HTR-8/SVneo (cell line): Measurements from ENCODE around the gene GPR137B.
"Not testable (repeated sequence)": the region's sequence is repeated elsewhere in the genome, so short reads cannot be mapped to it uniquely, and the experiment has no call there.

ENCODE experiments used
- DNase-seq: peaks from one replicate; pipeline ENCODE4 v3.0.0; 2011; ENCODE audit warnings: low spot score, mixed read lengths; ENCODE audit not compliant: insufficient read length
- FAIRE-seq: peaks from 2 replicates; lab custom pipeline; 2011; peaks lifted over from hg19 to GRCh38; lab: Jason Lieb, UNC

The GPR137B gene

DNA sequence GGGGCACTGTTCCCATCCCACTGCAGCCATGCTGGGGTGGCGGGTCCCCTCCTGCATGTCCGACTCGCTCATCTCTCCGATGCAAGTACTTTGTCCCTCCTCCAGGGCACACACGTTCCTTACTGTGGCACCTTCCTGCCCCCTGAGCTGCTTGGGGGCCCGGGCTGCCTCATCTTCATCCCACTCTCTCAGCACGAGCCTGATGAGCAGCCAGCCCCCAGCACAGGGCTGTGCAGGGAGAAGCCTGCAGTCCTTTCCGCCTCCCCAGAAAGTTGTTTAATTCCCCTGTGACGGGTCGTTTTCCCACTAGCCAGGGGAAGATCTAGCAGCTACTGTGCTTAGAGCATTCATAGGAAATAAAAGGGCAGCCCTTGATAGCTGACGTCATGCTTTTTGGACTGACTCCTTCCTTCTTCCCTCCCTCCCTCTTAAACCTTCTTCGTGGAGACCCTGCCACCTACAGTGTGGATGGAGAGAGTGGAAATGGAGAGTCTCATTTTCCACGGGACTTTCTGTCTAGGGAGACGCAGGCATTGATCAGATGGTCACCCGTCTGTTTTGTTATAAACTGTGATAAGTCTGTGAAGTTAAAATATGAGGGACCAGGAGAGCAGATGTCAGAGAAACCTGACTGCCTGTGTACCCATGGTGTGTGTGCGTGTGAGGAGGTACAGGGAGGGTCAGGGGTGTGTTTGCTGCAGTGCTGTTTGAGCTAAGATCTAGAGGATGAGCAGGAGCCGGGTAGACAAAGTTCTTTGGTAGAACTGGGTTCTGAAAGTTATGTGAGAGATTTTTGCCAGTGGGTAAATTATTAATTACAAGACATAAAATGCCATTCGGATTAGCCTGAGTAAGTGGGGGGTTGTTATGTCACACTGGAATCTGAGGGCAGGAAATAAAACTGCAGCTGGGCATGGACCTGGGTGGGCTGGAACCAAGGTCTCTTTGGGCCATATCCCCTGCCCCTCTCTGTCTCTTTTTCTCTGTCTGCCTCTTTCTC is 34.3 kb downstream of the GPR137B start:
- FAIRE-seq = no peak
- no peak for DNase-seq

DNA sequence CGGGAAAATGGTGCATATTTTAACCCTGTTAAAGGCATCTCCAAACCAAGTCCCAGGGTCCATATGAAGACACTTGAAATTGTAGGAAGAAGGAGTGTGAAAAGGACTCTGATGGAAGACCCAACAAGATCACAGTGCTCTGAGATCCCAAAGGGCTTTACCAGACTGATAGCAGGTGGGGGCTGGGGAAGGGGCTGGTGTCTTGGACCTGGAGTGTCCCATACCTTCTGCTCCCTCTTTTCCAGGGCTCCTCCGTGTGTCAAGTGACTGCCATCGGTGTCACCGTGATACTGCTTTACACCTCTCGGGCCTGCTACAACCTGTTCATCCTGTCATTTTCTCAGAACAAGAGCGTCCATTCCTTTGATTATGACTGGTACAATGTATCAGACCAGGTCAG is 37.3 kb downstream of the GPR137B start:
- DNase-seq (no peak), FAIRE-seq (no peak)

DNA sequence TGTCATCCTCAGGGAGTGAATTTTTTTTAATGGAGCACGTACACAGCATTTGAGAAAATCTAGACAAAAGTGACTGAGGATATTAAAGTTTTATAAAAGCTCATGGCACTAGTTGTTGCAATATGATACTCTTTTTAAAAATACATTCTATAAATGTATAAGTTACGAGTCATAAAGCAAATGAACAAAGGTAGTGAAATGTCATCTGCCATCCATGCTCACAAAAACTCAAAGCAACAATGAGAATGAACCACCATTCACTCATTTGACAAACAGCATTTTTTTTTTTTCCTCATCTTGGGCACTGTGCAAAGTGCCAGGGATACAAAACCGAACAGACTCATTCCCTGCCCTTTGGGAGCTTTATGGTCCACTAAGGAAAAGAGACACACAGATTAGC is 38.7 kb downstream of the GPR137B start:
- DNase-seq (peak; percentile 25), FAIRE-seq (no peak)

GRCh38 chr1:236185687-236186086 is 43.3 kb downstream of the GPR137B start:
- DNase-seq = no peak
- no peak for FAIRE-seq

DNA sequence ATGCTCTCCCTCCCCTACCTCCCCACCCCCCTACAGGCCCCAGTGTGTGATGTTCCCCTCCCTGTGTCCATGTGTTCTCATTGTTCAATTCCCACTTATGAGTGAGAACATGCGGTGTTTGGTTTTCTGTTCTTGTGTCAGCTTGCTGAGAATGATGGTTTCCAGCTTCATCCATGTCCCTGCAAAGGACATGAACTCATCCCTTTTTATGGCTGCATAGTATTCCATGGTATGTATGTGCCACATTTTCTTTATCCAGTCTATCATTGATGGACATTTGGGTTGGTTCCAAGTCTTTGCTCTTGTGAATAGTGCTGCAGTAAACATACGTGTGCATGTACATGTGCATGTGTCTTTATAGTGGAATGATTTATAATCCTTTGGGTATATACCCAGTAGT is 44.1 kb downstream of the GPR137B start:
- DNase-seq, FAIRE-seq: not testable (repeated sequence)

DNA sequence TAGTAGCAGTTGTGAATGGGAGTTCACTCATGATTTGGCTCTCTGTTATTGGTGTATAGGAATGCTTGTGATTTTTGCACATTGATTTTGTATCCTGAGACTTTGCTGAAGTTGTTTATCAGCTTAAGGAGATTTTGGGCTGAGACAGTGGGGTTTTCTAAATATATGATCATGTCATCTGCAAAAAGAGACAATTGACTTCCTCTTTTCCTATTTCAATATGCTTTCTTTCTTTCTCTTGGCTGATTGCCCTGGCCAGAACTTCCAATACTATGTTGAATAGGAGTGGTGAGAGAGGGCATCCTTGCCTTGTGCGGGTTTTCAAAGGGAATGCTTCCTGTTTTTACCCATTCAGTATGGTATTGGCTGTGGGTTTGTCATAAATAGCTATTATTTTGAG is 45.7 kb downstream of the GPR137B start:
- DNase-seq, FAIRE-seq: not testable (repeated sequence)

- DNase-seq = no peak
- no peak for FAIRE-seq
Observed at GRCh38 chr1:236193184-236193583, 50.8 kb downstream of the GPR137B start.

- FAIRE-seq (no peak), DNase-seq (no peak)
Observed at GRCh38 chr1:236200925-236201324, 58.6 kb downstream of the GPR137B start.

GRCh38 chr1:236201786-236202185 is 59.4 kb downstream of the GPR137B start:
- FAIRE-seq = no peak
- no peak for DNase-seq

- DNase-seq = no peak
- FAIRE-seq = no peak
Observed at GRCh38 chr1:236204039-236204438, 61.7 kb downstream of the GPR137B start.

DNA sequence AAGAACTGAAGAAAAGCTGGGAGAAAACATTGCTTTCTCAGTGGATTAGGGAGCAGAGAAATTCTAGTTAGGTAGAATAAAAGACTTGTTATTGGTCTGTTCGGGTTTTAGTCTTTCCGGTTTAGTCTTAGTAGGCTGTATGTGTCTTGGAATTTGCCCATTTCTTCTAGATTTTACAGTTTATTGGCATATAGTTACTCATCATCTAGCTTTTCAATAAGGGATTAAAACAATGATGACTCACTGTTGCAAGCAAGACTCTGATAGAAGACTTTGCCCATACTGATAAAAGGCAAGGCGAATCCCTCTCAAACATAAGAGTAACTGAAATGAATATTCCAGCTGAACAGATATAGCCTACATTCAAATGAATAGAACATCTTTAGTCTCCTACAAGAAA is 62.3 kb downstream of the GPR137B start:
- DNase-seq (no peak), FAIRE-seq (no peak)

DNA sequence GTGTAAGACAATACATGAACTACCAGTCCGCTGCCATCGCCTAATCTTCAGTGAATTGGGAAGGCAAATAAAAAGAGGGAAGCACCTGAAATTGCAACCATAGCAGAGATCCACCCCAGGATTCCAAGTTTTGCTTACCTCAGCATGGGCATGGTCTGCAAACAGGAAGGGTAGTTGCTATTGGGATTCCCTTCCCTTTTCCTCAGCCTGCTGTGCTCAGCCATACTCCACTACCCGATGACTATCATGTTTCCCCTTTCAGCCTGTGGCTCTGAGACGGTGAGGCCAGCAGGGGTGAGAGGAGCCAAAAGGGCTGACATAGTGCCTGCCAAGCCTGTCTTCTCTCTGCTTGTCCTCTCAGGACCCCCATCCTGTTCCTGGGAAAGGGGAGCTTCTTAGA is 64.2 kb downstream of the GPR137B start:
- FAIRE-seq = no peak
- DNase-seq = no peak

- FAIRE-seq (no peak), DNase-seq (no peak)
Observed at GRCh38 chr1:236207121-236207520, 64.8 kb downstream of the GPR137B start.

DNA sequence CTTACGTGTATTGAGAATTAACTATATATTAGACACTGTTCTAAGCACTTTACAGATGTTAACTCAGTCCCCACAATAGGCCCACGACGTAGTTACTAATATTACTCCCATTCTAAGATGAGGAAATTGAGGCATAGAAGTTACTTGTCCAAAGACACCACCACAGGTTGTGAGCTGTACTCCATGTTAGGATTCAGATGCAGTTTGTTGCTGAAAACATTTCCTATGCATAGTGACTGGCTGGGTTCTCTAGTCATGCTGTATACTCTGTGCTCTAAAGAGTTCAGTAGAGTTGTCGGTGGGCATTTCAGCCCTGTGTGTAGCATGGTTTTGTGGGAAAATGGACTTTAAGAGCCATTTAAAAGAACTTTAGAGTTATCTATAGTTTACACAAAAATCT is 65.2 kb downstream of the GPR137B start:
- no peak for FAIRE-seq
- DNase-seq = no peak

GRCh38 chr1:236209185-236209584 is 66.8 kb downstream of the GPR137B start:
- no peak for FAIRE-seq
- DNase-seq = no peak

GRCh38 chr1:236209713-236210112 is 67.4 kb downstream of the GPR137B start:
- FAIRE-seq (no peak), DNase-seq (no peak)

GRCh38 chr1:236211815-236212214 is 69.5 kb downstream of the GPR137B start:
- no peak for DNase-seq
- FAIRE-seq = no peak

- no peak for FAIRE-seq
Observed at GRCh38 chr1:236213534-236213933, 71.2 kb downstream of the GPR137B start.

GRCh38 chr1:236214761-236215160 is 72.4 kb downstream of the GPR137B start:
- DNase-seq (no peak), FAIRE-seq (no peak)

More at GRCh38 chr1:236213534-236213933, 71.2 kb downstream of the GPR137B start:
- DNase-seq = no peak

DNA sequence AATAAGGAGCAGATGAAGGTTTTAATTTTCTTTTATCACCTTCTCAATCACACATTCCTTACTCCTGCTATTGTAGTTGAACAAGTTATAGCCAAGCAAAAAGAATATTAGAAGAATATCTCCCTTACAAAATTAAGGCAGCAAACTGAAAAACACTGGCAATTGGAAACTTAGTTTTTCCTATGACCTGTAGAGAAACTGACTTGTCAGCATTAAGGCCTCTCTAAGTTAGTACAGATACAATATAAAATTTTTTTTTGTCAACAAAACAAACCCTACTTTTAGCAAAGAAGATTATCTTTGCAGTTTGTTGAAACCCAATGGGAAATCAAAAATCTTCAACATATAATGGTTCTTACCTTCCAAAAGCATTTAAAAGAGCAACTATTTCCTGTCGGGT is 78.1 kb downstream of the GPR137B start:
- FAIRE-seq (no peak), DNase-seq (no peak)

DNA sequence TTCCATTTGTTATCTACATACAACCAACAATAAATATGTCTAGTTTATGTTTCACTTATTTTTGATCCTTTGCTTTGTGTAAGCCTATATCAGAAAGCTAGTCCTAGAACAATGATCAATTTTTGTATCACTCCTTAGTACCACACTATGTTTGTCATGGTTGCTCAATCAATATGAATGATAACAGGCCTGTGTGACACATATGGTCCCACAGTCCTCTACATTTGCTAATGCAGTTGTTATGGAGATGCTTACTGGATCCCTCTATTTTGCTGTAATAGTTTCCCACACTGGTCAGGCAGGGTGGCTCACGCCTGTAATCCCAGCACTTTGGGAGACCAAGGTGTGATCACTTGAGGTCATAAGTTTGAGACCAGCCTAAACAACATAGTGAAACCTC is 80.3 kb downstream of the GPR137B start:
- no peak for DNase-seq
- FAIRE-seq = no peak

- FAIRE-seq = no peak
- DNase-seq = no peak
Observed at GRCh38 chr1:236228411-236228810, 86.1 kb downstream of the GPR137B start.
